GM10248 (cell line): Measurements from ENCODE around the gene SH2B3.
"Not testable (repeated sequence)": the region's sequence is repeated elsewhere in the genome, so short reads cannot be mapped to it uniquely, and the experiment has no call there.

Experiments
- CTCF ChIA-PET: fragments of 300-600 bp; sonication (Branson Sonifier 250); formaldehyde crosslinking; extraction: SDS; loops from one replicate; lab custom pipeline; 2021; ENCODE audit warnings: antibody characterized with exemption; lab: Yijun Ruan, JAX
- POLR2A ChIA-PET: fragments of 350-650 bp; sonication (Branson Sonifier 250); formaldehyde crosslinking; extraction: SDS; loops from one replicate; lab custom pipeline; 2020; ENCODE audit warnings: antibody characterized with exemption; lab: Yijun Ruan, JAX
- DNase-seq: peaks from one replicate; pipeline ENCODE4 v3.0.0; 2012; ENCODE audit errors: extremely low spot score
- CTCF ChIP-seq: IDR thresholded peaks from 2 replicates; pipeline ENCODE4 v1.5.1; 2012; ENCODE audit warnings: mild to moderate bottlenecking, low read depth; ENCODE audit errors: extremely low read depth, missing control alignments, control extremely low read depth

Gene SH2B3

DNA sequence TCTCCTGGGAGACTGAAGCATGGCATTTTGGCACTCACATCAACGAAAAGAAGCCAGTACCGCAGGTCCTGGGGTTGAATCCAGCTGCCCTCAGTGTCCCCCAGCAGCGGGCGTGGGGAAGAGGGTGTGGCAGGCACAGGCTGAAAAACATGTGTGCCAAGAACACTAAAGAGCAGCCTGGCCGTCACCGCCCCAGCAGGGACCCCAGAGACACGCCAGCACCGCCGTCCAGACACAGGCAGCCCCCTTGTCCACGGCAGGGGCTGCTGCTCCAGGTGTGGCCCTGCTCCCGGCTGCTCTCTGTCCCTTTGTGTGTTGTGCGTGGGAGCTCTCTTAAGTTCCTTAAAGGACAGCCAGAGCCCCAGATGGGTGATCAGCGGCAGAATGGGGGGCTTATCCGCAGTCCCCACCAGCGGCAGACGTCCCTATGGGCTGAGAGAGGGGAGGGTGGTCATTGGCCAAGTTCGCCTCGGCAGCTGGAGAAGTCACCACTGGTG, 37.4 kb upstream of the SH2B3 start:
- CTCF ChIA-PET = interaction anchor here (1.0 to 3.9 kb wide), 5 partner anchors 9 to 83 kb away, joined by 3 to 30 read pairs (median 5); no protein-coding TSS in a partner anchor
- no peak for DNase-seq
- no peak for TF ChIP-seq CTCF
- POLR2A ChIA-PET = no interaction called here

- ChIA-PET CTCF (interaction anchor here (1.2 to 3.9 kb wide), 4 partner anchors 10 to 159 kb away, joined by 3 to 30 read pairs (median 12); no protein-coding TSS in a partner anchor), POLR2A (no interaction called here)
- DNase-seq = peak; percentile 94
Observed at GRCh38 chr12:111368788-111369495, 36.8 kb upstream of the SH2B3 start, which contains the start of gene PHETA1. TSS of gene PHETA1 (minus strand) at chr12:111369095. CDS start at chr12:111363427, 5,668 bp downstream.

DNA sequence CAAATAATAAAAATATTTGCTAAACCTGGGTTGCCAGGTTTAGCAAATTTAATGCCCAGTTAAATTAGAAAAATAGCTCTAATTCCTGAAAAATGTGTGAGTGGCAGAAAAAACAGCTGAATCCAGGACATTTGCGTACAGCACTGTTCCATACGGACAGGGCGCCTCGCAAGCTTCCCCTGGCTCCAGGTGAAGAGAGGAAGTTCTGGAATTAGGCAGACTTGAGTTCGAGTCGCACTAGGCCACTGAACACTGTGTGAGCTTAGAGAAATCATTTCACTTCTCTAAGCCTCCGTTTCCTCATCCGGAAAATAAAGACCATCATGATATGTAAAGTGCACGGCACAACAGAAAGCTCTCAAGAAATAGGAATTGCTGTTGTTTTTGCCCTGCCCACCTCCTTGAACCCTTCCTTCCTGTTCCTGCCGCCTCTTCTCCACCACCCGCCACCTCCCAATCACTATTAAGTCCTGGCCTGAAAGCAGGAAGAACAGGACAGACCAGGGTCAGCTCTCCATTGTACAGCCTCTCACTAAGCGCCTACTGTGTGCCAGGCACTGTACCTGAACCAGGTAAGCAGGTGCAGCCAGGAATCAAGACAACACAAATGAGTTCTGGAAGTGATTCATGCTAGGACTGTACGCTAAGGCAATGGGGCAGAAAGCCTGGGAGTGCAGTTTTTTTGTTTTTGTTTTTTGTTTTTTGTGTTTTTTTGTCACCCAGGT, 36.1 kb upstream of the SH2B3 start:
- ChIA-PET CTCF (interaction anchor here (1.2 to 3.9 kb wide), 4 partner anchors 11 to 158 kb away, joined by 3 to 30 read pairs (median 12); no protein-coding TSS in a partner anchor), POLR2A (no interaction called here)
- TF ChIP-seq CTCF = no peak
- no peak for DNase-seq

More at GRCh38 chr12:111368788-111369495, 36.8 kb upstream of the SH2B3 start, which contains the start of gene PHETA1:
- no peak for TF ChIP-seq CTCF

- CTCF ChIA-PET, POLR2A ChIA-PET, DNase-seq: not testable (repeated sequence)
Observed at GRCh38 chr12:111373231-111373630, 32.5 kb upstream of the SH2B3 start.

- DNase-seq = no peak
- ChIA-PET CTCF (interaction anchor here (1.9 to 2.2 kb wide), 2 partner anchors 9 to 19 kb away, joined by 5 to 10 read pairs; no protein-coding TSS in a partner anchor), POLR2A (no interaction called here)
- no peak for TF ChIP-seq CTCF
Observed at GRCh38 chr12:111377440-111377839, 28.3 kb upstream of the SH2B3 start.

DNA sequence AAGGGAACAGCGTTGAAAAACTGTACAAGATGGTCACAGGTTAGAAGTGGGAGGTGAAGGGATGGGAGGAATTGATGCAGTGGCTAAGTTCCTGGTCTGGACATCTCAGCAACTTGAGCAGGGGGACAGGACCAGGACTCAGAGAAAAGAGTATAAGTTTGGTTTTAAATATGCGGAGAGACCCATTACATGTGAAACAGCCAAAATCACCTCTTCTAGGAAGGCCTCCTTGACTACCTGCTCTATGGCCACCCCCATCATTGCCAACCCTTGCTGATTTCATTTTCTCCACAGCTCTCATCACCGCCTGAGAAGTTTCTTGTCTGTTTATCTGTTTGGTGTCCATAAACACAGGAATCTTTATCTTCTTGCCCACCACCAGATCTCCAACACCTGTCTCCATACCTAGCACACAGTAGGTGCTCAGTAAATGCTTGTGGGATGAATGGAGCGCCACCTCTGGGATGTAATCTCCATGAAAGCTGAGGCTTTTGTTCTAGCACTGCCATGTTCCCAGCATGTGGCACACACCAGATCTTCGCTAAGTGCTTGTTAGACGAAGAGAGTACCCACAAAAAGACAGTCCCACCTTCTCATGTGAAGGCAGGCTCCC, 25.7 kb upstream of the SH2B3 start:
- ChIA-PET CTCF (interaction anchor here (1.4 kb wide), 1 partner anchor 17 kb away, joined by 4 read pairs; no protein-coding TSS in a partner anchor), POLR2A (no interaction called here)
- DNase-seq = no peak
- TF ChIP-seq CTCF = no peak
